ENCODE measurements around the gene AGBL2. TPM values are rescaled to one million over a fixed set of nuclear protein-coding genes. Genes with fewer than 3 reads are reported as not detected.
"Not testable (repeated sequence)": the region's sequence is repeated elsewhere in the genome, so short reads cannot be mapped to it uniquely, and the experiment has no call there.

Gene AGBL2
- total RNA-seq (1 to 10 TPM in 1 of 2 donors, under 1 TPM in 1; 0.75 to 2.0 TPM), polyA plus RNA-seq (1 to 10 TPM in 1 of 2 donors, not detected in 1; 1.6 TPM)
- long read RNA-seq, donor 1 = 0 reads
- long read RNA-seq, donor 2 = 0 reads

GRCh38 chr11:47715082-47715669 is at the start of gene AGBL2:
TSS of gene AGBL2 (minus strand) at chr11:47715369. CDS start at chr11:47714650, 719 bp downstream.
- Histone ChIP-seq H3K9me3 (ENCODE audit: control insufficient read depth, low read length) (no peaks in the 10 kb centered on the region), H3K27me3 (ENCODE audit: control insufficient read depth in 1 of 2, insufficient read depth in 2 of 2, low read length in 1 of 2) (no peaks in the 10 kb centered on the region), H3K36me3 (ENCODE audit: control insufficient read depth in 1 of 2, insufficient read depth in 2 of 2, low read length in 1 of 2) (peaks cover 3 to 4% of the 10 kb centered on the region in 2 donors), H3K4me1 (ENCODE audit: control insufficient read depth in 1 of 2, insufficient read depth in 2 of 2, low read length in 2 of 2) (no peaks in the 10 kb centered on the region), H3K4me3 (ENCODE audit: low read length in 2 of 2) (peak within 1 kb of the TSS; percentile 45 to 48), H3K27ac (ENCODE audit: low read depth in 1 of 2, low read length in 2 of 2) (peak within 1 kb of the TSS in 1 of 2 donors; percentile 1)
- ATAC-seq (ENCODE audit: low FRiP score) (peak; percentile 92), DNase-seq (peak; percentile 87 to 92)
- intact Hi-C loops (cut with DNase I) = no loop called here
- WGBS, 2 donors = 0 to 1% methylated on average over 29 to 35 of the region's 35 CpGs

- intact Hi-C loops (cut with DNase I); DNase-seq; H3K27ac ChIP-seq (ENCODE audit: low read depth in 1 of 2, low read length in 2 of 2); ATAC-seq (ENCODE audit: low FRiP score); H3K4me1 ChIP-seq (ENCODE audit: control insufficient read depth in 1 of 2, insufficient read depth in 2 of 2, low read length in 2 of 2); H3K9me3 ChIP-seq (ENCODE audit: control insufficient read depth, low read length); H3K27me3 ChIP-seq (ENCODE audit: control insufficient read depth in 1 of 2, insufficient read depth in 2 of 2, low read length in 1 of 2); H3K36me3 ChIP-seq (ENCODE audit: control insufficient read depth in 1 of 2, insufficient read depth in 2 of 2, low read length in 1 of 2); H3K4me3 ChIP-seq (ENCODE audit: low read length in 2 of 2): not testable (repeated sequence)
- 86 to 89% methylated on average over 11 of the region's 11 CpGs for WGBS, 2 donors
These were observed 44.1 kb upstream of the AGBL2 start for GRCh38 chr11:47759291-47759690.

GRCh38 chr11:47756208-47756607 is 41.0 kb upstream of the AGBL2 start:
- intact Hi-C loops (cut with DNase I) = no loop called here
- DNase-seq = no peak
- H3K27ac ChIP-seq (ENCODE audit: low read depth in 1 of 2, low read length in 2 of 2) = no peak overlapping the region
- no peak overlapping the region for H3K4me3 ChIP-seq (ENCODE audit: low read length in 2 of 2)
- no peaks in the 10 kb centered on the region for H3K27me3 ChIP-seq (ENCODE audit: control insufficient read depth in 1 of 2, insufficient read depth in 2 of 2, low read length in 1 of 2)
- H3K4me1 ChIP-seq (ENCODE audit: control insufficient read depth in 1 of 2, insufficient read depth in 2 of 2, low read length in 2 of 2) = no peaks in the 10 kb centered on the region
- ATAC-seq (ENCODE audit: low FRiP score) = no peak
- peaks cover 7 to 8% of the 10 kb centered on the region in 2 donors for H3K36me3 ChIP-seq (ENCODE audit: control insufficient read depth in 1 of 2, insufficient read depth in 2 of 2, low read length in 1 of 2)
- H3K9me3 ChIP-seq (ENCODE audit: control insufficient read depth, low read length) = no peaks in the 10 kb centered on the region
- WGBS, 2 donors = 91 to 92% methylated on average over 4 of the region's 4 CpGs

GRCh38 chr11:47750725-47751124 is 35.6 kb upstream of the AGBL2 start:
- Histone ChIP-seq H3K27ac (ENCODE audit: low read depth in 1 of 2, low read length in 2 of 2) (no peak overlapping the region), H3K4me3 (ENCODE audit: low read length in 2 of 2) (no peak overlapping the region), H3K36me3 (ENCODE audit: control insufficient read depth in 1 of 2, insufficient read depth in 2 of 2, low read length in 1 of 2) (peaks cover 13 to 18% of the 10 kb centered on the region in 2 donors), H3K9me3 (ENCODE audit: control insufficient read depth, low read length) (no peaks in the 10 kb centered on the region), H3K4me1 (ENCODE audit: control insufficient read depth in 1 of 2, insufficient read depth in 2 of 2, low read length in 2 of 2) (no peaks in the 10 kb centered on the region), H3K27me3 (ENCODE audit: control insufficient read depth in 1 of 2, insufficient read depth in 2 of 2, low read length in 1 of 2) (no peaks in the 10 kb centered on the region)
- no peak for ATAC-seq (ENCODE audit: low FRiP score)
- DNase-seq = no peak
- WGBS, 2 donors = 81 to 85% methylated on average over 5 of the region's 5 CpGs
- intact Hi-C loops (cut with DNase I) = no loop called here

GRCh38 chr11:47742494-47742893 is 27.3 kb upstream of the AGBL2 start:
- H3K27ac ChIP-seq (ENCODE audit: low read depth in 1 of 2, low read length in 2 of 2); H3K4me3 ChIP-seq (ENCODE audit: low read length in 2 of 2); H3K27me3 ChIP-seq (ENCODE audit: control insufficient read depth in 1 of 2, insufficient read depth in 2 of 2, low read length in 1 of 2); H3K9me3 ChIP-seq (ENCODE audit: control insufficient read depth, low read length); intact Hi-C loops (cut with DNase I); H3K4me1 ChIP-seq (ENCODE audit: control insufficient read depth in 1 of 2, insufficient read depth in 2 of 2, low read length in 2 of 2); ATAC-seq (ENCODE audit: low FRiP score): not testable (repeated sequence)
- DNase-seq = peak in 1 of 2 donors; percentile 7
- 93% methylated on average over 7 of the region's 7 CpGs for WGBS, 2 donors
- H3K36me3 ChIP-seq (ENCODE audit: control insufficient read depth in 1 of 2, insufficient read depth in 2 of 2, low read length in 1 of 2) = peaks cover 12 to 15% of the 10 kb centered on the region in 2 donors

GRCh38 chr11:47737817-47738216 is 22.6 kb upstream of the AGBL2 start:
- DNase-seq = peak in 1 of 2 donors; percentile 24
- H3K9me3 ChIP-seq (ENCODE audit: control insufficient read depth, low read length); H3K27me3 ChIP-seq (ENCODE audit: control insufficient read depth in 1 of 2, insufficient read depth in 2 of 2, low read length in 1 of 2); H3K4me3 ChIP-seq (ENCODE audit: low read length in 2 of 2); H3K27ac ChIP-seq (ENCODE audit: low read depth in 1 of 2, low read length in 2 of 2); ATAC-seq (ENCODE audit: low FRiP score); intact Hi-C loops (cut with DNase I); H3K4me1 ChIP-seq (ENCODE audit: control insufficient read depth in 1 of 2, insufficient read depth in 2 of 2, low read length in 2 of 2); H3K36me3 ChIP-seq (ENCODE audit: control insufficient read depth in 1 of 2, insufficient read depth in 2 of 2, low read length in 1 of 2): not testable (repeated sequence)
- WGBS, 2 donors = 67 to 81% methylated on average over 7 of the region's 7 CpGs

- DNase-seq (no peak), ATAC-seq (ENCODE audit: low FRiP score) (no peak)
- intact Hi-C loops (cut with DNase I) = no loop called here
- H3K36me3 ChIP-seq (ENCODE audit: control insufficient read depth in 1 of 2, insufficient read depth in 2 of 2, low read length in 1 of 2) = peaks cover 4 to 6% of the 10 kb centered on the region in 2 donors
- H3K4me1 ChIP-seq (ENCODE audit: control insufficient read depth in 1 of 2, insufficient read depth in 2 of 2, low read length in 2 of 2) = no peaks in the 10 kb centered on the region
- WGBS, 2 donors = 71 to 81% methylated on average over 10 of the region's 10 CpGs
- H3K4me3 ChIP-seq (ENCODE audit: low read length in 2 of 2) = no peak overlapping the region
- H3K27ac ChIP-seq (ENCODE audit: low read depth in 1 of 2, low read length in 2 of 2) = no peak overlapping the region
- no peaks in the 10 kb centered on the region for H3K27me3 ChIP-seq (ENCODE audit: control insufficient read depth in 1 of 2, insufficient read depth in 2 of 2, low read length in 1 of 2)
- H3K9me3 ChIP-seq (ENCODE audit: control insufficient read depth, low read length) = no peaks in the 10 kb centered on the region
These were observed 17.1 kb upstream of the AGBL2 start for GRCh38 chr11:47732271-47732670.

- Histone ChIP-seq H3K27me3 (ENCODE audit: control insufficient read depth in 1 of 2, insufficient read depth in 2 of 2, low read length in 1 of 2) (no peaks in the 10 kb centered on the region), H3K27ac (ENCODE audit: low read depth in 1 of 2, low read length in 2 of 2) (no peak overlapping the region), H3K4me3 (ENCODE audit: low read length in 2 of 2) (no peak overlapping the region), H3K36me3 (ENCODE audit: control insufficient read depth in 1 of 2, insufficient read depth in 2 of 2, low read length in 1 of 2) (peaks cover 4 to 6% of the 10 kb centered on the region in 2 donors), H3K9me3 (ENCODE audit: control insufficient read depth, low read length) (no peaks in the 10 kb centered on the region), H3K4me1 (ENCODE audit: control insufficient read depth in 1 of 2, insufficient read depth in 2 of 2, low read length in 2 of 2) (no peaks in the 10 kb centered on the region)
- intact Hi-C loops (cut with DNase I) = no loop called here
- no peak for DNase-seq
- WGBS, 2 donors = 51 to 61% methylated on average over 6 of the region's 6 CpGs
- ATAC-seq (ENCODE audit: low FRiP score) = no peak
These were observed 16.3 kb upstream of the AGBL2 start for GRCh38 chr11:47731475-47731874.

- H3K27me3 ChIP-seq (ENCODE audit: control insufficient read depth in 1 of 2, insufficient read depth in 2 of 2, low read length in 1 of 2) = no peaks in the 10 kb centered on the region
- H3K4me3 ChIP-seq (ENCODE audit: low read length in 2 of 2) = no peak overlapping the region
- intact Hi-C loops (cut with DNase I) = no loop called here
- 88 to 91% methylated on average over 12 of the region's 12 CpGs for WGBS, 2 donors
- peaks cover 4 to 9% of the 10 kb centered on the region in 2 donors for H3K36me3 ChIP-seq (ENCODE audit: control insufficient read depth in 1 of 2, insufficient read depth in 2 of 2, low read length in 1 of 2)
- ATAC-seq (ENCODE audit: low FRiP score) (no peak), DNase-seq (no peak)
- no peaks in the 10 kb centered on the region for H3K4me1 ChIP-seq (ENCODE audit: control insufficient read depth in 1 of 2, insufficient read depth in 2 of 2, low read length in 2 of 2)
- H3K27ac ChIP-seq (ENCODE audit: low read depth in 1 of 2, low read length in 2 of 2) = no peak overlapping the region
- H3K9me3 ChIP-seq (ENCODE audit: control insufficient read depth, low read length) = no peaks in the 10 kb centered on the region
These were observed 11.8 kb upstream of the AGBL2 start for GRCh38 chr11:47726878-47727514.
